ENCODE results near the gene ADD3.

ADD3 gene

GRCh38 chr10:110176141-110177030, 168.6 kb downstream of the ADD3 start:
- no peak for DNase-seq (ENCODE audit: low read depth)

- DNase-seq (ENCODE audit: low read depth): no peak
These were observed 171.4 kb downstream of the ADD3 start for GRCh38 chr10:110179220-110179619.

- DNase-seq (ENCODE audit: low read depth): no peak
These were observed 173.7 kb downstream of the ADD3 start for GRCh38 chr10:110181451-110181850.

- DNase-seq (ENCODE audit: low read depth): no peak
These were observed 174.1 kb downstream of the ADD3 start for GRCh38 chr10:110181911-110182310.

GRCh38 chr10:110184398-110184797, 176.6 kb downstream of the ADD3 start:
- no peak for DNase-seq (ENCODE audit: low read depth)
